T-helper 9 cell (primary cell): ENCODE measurements around the gene TPPP.
"Not testable (repeated sequence)": the region's sequence is repeated elsewhere in the genome, so short reads cannot be mapped to it uniquely, and the experiment has no call there.

Experiments used
- DNase-seq: peaks from one replicate; pipeline ENCODE4 v3.0.0-alpha.2; 2020
- total RNA-seq, 2 donors: gene quantifications; one replicate each; lab custom pipeline; 2026; lab: John Stamatoyannopoulos, UW

The TPPP gene
- total RNA-seq = 11.8 to 51.6 reads per million in 2 donors

DNA sequence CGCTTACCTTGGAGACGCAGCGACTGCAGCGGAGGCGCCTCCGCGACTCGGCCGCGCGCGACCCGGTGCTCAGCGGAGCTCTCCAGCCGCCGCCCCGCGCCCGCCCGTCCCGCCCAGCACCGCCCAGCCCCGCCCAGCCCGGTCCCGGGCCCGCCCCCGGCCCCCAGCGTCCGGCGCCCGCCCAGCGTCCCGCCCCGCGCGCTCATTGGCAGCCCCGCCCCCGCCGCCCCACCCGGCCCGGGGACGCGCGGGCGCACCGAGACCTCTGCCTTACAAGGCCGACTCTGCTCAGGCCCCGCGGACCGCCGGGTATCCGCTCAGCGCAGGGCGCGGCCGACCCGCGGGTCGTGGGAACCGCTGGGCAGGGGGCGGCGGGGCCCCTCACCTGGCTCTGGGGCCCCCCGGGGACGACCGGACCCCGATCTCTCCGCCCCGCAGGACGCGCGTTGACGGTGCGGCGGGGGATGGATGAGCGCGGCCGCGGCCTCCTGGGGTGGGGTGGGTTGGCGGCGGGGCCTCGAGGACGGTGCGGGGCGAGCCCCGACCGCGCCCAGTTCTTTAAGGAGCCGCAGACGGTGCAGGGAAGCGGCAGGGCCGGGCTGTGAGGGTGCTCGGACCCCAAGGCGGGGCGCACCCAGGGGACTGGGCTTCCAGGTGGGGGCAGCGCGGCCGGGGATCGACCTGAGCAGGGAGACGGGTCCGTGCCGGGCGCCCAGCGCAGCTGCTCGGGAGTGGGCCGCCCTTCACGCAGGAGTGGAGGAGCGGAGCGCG is at the start of gene TPPP:
Gene TPPP (minus strand): TSS at position 82 of the 771 bp plus-strand sequence. CDS start 15,292 bp downstream, outside the sequence.
- DNase-seq = peak; percentile 82

DNA sequence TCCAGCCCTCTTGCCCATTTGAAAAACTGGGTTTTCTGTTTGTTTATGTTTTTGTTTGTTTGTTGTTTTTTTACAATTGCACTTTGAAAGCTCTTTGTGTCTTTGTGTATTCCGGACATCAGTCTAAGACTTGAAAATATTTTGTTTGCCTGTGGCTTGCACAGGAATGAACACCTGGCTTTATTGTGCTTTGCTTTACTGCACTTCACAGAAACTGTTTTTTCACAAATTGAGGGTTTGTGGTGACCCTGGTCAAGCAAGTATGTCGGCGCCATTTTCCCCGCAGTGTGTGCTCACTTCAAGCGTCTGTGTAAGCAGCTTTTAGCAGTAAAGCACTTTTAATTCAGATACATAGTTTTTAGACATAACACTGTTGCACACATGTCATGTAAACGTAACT is 49.1 kb upstream of the TPPP start:
- DNase-seq = not testable (repeated sequence)

GRCh38 chr5:734145-734544 is 41.0 kb upstream of the TPPP start:
- not testable (repeated sequence) for DNase-seq

GRCh38 chr5:732754-733454 is 39.8 kb upstream of the TPPP start:
- DNase-seq = not testable (repeated sequence)

GRCh38 chr5:729225-729624 is 36.1 kb upstream of the TPPP start:
- DNase-seq = not testable (repeated sequence)

DNA sequence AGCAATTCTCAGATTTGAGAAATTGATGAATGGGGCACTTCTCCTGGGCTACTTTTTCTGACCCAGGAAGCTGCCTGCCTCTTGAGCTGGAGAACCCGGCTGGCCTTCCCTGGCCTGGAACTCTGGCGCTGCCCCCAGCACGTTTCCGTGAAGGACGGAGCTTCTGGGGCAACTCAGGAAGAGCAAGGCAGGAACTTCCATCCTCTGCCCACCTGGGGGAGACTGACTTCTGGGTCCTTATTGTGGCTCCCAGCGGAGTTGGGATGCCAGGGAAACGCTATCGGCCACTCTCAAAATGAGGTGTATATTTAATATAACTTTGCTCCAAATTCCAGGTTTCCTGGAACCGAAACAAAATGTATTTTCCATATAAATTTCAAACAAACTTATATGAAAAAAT is 33.9 kb upstream of the TPPP start:
- DNase-seq = not testable (repeated sequence)

- DNase-seq = not testable (repeated sequence)
Observed at GRCh38 chr5:723865-724264, 30.7 kb upstream of the TPPP start.

GRCh38 chr5:723309-723708 is 30.2 kb upstream of the TPPP start:
- not testable (repeated sequence) for DNase-seq

GRCh38 chr5:719379-719778 is 26.2 kb upstream of the TPPP start:
- not testable (repeated sequence) for DNase-seq

GRCh38 chr5:717143-717542 is 24.0 kb upstream of the TPPP start:
- no peak for DNase-seq

- DNase-seq = not testable (repeated sequence)
Observed at GRCh38 chr5:716740-717139, 23.6 kb upstream of the TPPP start.

DNA sequence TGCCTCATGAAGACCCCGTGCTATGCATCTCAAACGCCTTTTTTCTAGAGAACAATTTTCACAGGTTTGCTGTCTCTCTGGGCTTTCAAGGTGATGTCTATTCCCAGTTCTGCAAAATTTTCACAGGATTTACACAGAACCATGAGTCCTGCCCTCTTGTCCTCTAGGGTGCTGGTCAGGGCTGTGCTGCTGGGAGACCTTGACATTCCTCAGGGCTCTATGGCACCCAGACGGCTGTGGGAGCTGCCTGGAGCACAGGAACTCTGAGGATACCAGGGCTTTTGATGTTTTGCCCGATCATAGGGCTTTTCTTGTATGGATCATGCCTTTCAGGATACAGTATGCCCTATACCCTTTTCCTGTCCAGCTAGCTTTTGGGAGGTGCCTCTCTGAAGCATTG is 22.5 kb upstream of the TPPP start:
- DNase-seq = not testable (repeated sequence)

DNA sequence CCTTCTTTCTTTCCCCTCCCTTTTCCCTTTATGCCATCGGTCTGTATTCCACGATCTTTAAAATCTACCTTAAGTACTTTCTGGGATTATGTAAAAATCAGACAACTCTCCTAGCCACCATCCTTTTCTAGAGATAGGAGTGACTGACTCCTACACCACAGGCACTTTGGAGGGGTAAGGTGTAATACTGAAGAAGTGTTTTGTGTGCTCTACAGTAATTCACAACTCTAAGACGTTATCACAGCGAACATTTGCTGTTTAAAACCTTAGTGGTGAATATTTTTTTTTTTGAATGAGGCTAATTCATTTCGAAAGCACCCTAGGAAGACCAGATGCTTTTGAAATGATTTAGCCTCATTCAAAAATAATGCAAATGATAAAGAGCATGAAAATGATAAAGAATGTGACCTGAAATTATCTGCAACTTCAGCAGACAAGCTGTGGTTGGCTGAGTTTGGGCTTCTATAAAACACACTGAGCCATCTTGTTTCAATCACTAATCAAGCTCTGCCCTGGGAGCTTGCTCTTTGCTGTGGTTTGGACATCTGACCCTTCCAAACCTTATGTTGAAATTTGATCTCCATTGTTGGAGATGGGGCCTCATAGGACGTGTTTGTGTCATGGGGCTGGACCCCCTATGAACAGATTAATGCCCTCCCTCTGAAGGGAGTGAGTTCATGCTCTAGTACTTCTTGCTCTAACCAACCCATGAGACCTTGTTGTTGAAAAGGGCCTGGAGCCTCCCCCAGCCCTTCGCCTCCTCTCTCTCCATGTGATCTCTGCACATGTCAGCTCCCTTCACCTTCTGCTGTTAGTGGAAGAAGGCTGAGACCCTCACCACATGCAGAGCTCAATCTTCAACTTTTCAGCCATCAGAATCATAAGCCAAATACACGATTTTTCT is 21.3 kb upstream of the TPPP start:
- DNase-seq = not testable (repeated sequence)

DNA sequence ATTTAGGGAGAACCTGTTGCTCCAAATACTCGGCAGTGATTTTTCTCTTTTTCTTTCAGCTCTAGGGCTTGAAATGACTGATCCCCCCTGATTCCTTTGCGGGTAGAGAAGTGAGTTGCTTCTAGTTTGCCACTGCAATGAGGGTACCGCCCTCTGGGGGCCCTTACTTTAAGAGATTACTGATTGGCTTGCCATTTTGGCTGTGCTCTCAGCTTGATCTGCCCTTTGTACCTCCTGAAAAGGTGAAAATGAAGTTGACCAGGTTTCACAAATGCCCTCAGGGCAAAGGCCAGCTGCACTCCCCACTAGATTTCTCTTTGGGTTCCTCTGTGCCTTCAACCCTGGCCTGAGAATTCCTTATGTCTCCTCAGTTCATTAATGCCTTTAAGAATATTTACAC is 20.5 kb upstream of the TPPP start:
- DNase-seq = not testable (repeated sequence)

GRCh38 chr5:708848-709517 is 15.8 kb upstream of the TPPP start:
- not testable (repeated sequence) for DNase-seq

DNA sequence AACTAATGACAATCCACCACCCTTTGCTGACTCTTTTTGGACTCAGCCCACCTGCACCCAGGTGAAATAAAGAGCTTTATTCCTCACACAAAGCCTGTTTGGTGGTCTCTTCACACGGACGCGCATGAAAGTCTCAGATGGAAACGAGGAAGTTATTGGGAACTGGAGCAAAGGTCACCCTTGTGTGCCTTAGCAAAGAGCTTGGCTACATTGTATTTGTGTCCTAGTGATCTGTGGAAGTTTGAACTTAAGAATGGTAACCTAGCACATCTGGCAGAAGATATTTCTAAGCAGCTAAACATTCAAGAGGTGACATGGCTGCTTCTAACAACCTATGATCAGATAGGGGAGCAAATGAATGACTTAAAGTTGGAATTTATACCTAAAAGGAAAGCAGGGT is 15.2 kb upstream of the TPPP start:
- not testable (repeated sequence) for DNase-seq

- not testable (repeated sequence) for DNase-seq
Observed at GRCh38 chr5:706127-706526, 13.0 kb upstream of the TPPP start.

DNA sequence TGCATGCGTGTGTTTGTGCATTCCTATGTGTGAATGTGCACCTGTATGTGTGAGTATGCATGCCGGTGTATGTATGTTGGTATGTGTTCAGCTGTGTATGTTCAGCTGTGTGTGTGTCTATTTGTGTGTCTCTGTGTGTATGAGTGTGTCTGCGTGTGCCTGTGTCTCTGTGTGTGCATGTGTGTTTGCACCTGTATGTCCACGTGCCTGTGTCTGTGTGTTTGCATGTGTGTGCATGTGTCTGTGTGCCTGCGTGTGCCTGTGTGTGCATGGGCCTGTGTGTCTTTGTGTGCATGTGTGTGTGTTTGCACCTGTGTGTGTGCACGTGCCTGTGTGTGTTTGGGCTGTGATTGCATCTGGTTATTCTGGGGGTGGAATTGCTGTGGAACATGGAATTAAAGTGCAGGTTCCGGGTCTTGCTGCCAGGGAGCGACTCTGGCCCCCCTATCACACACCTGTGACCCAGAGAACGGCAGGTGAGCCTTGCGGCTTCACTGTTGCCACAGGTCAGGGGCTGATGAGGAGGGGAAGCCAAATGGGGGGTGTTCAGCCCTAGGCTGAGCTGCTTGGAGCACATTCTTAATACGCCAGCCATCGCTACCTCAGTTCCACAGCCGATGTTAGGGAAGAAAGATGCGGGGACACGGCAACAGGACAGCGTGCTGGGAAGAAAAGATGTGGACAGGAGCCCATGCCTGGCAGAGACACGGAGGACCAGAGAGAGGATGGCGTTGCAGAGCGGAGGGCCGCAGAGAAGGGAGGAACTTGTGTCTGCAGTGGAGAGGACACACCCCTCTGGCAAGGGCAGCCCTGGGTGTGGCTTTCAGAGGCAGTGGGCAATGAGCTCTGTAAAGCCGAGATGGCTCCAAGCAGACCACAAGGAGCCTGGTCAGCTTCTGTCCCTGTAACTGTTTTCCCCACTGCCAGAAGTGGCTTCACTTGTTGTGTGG is 3.9 kb upstream of the TPPP start:
- DNase-seq = not testable (repeated sequence)

DNA sequence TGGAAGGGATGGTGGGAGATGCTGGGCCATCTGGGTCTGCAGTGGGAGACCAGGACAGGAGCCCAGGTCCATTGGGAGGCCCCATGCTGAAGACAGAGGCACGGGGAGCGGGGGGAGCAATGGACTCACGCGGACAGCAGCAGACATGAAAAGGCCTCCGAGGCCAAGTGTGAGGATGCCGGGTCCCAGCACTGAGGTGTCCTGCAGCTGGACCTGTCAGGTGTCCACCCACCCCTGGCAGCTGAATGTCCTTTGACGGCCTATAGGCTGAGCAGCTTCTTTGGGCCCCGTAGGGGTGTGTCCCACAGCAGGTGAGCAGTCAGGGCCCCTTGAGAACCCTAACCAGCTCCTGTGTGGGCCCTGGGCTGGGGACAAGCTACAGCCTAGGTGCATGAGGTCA is 3.0 kb upstream of the TPPP start:
- DNase-seq = not testable (repeated sequence)

- DNase-seq = not testable (repeated sequence)
Observed at GRCh38 chr5:695475-695874, 2.3 kb upstream of the TPPP start.

DNA sequence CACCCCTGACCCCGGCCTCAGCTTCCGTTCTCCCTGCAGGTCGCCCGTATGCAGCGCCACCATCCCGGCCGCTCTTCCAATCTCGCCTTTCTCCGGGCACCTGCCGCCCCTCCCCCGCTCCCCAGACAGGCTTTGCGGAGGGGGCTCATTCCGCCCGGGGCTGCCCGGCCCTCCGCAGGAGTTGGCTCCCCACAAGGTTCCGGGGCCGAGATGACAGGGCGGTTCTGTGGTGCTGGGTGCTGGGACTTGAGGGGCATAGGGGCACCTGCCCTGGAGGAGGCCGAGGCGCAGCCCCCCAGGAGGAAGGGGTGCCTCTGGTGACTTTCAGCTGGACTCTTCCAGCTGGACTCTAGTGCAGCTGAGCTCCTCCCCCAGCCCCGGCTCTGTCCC is 885 bp upstream of the TPPP start:
- not testable (repeated sequence) for DNase-seq
